Activated CD8-positive, alpha-beta memory T cell treated with anti-CD3 and anti-CD28 coated beads, Interleukin-2, amount 50 U/mL, for 48 hours (primary cell): ENCODE measurements around the gene CAMKMT.

ENCODE experiments used
- DNase-seq: peaks from one replicate; pipeline ENCODE4 v3.0.0-alpha.2; 2020

CAMKMT gene

GRCh38 chr2:44605511-44605910, 243.8 kb downstream of the CAMKMT start:
- no peak for DNase-seq

DNA sequence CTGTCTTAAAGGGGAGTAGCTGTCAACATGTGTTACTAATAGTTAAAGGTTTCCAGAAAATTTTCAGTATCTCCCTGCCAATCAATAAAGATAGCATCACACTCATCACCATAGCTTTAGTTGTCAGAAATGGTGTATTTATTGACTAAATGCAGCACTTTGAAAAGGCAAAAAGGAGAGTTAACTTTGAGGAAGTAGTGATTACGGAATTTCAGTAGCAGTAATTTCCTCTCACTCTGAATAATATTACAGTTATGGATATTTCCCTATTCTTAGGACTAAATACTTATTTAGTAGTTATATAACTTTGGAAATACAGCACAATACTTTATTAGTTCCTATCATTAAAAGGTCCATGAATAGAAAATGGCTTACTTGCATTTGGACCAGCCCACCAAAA, 250.5 kb downstream of the CAMKMT start:
- no peak for DNase-seq

DNA sequence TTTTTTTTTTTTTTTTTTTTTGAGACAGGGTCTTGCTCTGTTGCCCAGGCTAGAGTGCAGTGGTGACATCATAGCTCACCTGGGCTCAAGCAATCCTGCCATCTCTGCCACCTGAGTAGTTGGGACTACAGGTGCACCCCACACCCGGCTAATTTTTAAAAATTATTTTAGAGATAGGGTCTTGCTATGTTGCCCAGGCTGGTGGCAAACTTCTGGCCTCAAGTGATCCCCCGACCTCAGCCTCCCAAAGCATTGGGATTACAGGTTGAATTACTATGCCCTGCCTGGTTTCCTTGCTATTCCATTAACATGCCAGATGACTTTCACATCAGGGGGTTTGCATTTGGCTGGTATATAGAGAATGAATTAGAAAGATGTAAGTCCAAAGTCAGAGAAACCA, 253.2 kb downstream of the CAMKMT start:
- DNase-seq: no peak

DNA sequence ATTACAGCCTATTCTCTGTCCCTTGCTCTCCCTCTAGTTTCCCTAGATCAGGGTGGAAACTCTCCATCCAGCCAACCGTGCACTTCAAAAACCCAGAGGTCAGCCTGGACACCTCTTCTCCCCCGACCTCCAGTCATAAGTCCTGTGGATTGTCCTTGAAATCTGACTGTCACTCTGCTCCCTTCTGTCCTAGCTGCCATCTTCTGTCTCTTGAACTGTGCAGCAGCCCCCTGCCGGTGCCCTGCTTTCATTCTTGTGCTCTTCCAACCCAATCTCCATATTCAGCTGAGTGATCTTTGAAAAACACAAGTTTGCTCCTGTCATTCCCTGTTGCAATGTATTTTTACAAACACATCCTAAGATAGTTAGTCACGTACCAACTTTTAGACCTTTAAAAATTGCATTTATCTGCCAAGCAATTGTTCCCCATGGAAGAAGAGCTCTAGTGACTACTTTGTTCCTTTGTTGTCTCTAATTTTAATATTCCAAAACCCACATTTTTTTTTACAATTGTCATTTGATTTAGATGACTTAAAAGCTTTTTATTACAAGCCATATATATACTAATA, 254.3 kb downstream of the CAMKMT start:
- no peak for DNase-seq

- no peak for DNase-seq
These were observed 255.0 kb downstream of the CAMKMT start for GRCh38 chr2:44616667-44617155.

DNA sequence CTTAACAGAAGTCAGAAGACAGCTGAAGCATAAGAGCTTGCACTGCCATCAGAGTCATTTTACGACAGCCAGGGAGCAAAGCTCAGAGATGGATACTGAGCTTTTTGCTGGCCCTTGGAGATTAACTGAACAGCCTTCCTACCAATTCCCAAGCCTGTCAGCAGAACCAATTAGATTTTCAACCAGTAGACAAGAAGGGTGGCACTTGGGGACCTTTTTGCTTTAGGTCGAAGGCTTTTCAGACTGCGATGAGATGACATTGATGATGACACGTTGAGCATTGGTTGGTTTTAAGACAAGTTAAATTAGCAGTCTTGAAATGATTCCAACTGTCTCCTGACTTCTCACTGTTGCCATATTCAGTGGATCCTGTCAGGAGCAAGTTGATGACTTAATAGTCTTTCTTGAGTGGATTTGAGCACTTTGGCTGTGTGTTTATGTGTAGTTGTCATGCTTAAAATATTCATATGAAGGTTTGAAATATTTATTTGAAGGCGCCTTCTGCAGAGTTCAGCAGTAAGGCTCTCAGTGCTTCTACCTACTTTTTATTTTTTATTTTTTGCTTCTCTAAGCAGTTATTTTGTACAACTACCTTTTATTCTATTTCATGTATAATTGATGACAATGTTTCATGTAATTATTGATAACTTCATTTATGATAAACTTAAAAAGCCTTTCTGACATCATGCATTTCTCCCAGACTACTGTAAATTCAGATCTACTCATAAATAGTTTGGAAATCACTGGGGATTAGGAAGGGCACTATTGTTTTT, 256.7 kb downstream of the CAMKMT start:
- DNase-seq: no peak

- no peak for DNase-seq
These were observed 258.6 kb downstream of the CAMKMT start for GRCh38 chr2:44620189-44620990.

GRCh38 chr2:44623622-44624351, 262.0 kb downstream of the CAMKMT start:
- no peak for DNase-seq

DNA sequence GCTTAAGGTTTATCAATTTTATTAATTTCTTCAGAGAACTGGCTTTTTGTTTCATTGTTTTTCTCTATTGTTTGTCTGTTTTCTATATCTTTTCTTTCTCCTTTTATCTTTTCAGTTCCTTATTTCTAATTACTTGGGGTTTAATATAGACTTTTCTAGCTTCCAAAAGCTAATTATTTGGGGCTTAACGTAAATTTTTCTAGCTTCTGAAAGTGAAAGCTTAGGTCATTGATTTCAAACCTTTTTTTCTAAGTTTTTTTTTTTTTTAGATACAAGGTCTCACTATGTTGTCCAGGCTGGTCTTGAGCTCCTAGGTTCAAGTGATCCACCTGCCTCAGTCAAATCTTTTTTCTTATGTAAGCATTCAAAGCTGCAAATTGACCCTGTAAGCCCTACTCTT, 266.6 kb downstream of the CAMKMT start:
- DNase-seq: no peak

- DNase-seq: no peak
These were observed 271.4 kb downstream of the CAMKMT start for GRCh38 chr2:44632931-44633689.

DNA sequence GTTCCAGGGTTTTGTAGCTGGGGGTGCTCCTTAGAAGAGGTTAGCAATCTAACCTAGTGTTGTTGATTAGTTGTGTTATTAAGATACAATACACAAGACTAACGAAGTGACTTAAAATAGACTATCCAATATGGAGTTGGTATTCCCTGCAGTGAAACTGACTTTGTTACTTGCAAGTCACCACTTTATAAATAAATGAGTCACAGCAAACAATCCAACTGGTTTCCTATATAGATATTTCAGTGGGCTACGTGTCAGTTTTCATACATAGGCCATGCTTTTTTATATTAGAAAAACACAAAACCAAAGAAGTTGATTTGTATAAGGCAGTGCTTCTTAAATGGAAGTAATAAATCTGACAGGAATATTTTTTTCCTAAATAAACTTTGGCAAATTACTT, 274.0 kb downstream of the CAMKMT start:
- no peak for DNase-seq

DNA sequence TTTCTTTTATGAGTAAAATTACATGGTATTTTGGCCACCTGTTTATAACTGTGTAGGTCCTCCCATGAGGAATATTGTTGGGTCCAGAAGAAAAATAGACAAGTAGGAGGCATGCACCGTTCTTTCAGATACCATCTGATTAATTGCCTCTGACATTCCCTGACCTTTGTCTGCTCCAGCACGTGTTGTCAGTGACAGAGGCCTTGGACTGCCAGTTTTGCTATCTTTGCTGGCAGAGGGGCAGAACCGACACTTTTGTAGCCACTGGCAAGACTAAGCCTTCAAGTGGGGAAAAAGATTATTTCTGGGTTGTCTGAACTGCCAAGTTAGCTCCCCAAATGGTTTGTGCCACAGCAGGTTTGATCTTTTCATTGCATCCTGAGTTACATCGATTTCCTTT, 276.9 kb downstream of the CAMKMT start:
- DNase-seq: no peak

GRCh38 chr2:44639399-44639798, 277.7 kb downstream of the CAMKMT start:
- no peak for DNase-seq

GRCh38 chr2:44642123-44642857, 280.5 kb downstream of the CAMKMT start:
- DNase-seq: no peak

GRCh38 chr2:44645937-44646336, 284.2 kb downstream of the CAMKMT start:
- DNase-seq: no peak

- no peak for DNase-seq
These were observed 287.6 kb downstream of the CAMKMT start for GRCh38 chr2:44649381-44649780.

GRCh38 chr2:44650796-44651195, 289.0 kb downstream of the CAMKMT start:
- no peak for DNase-seq

GRCh38 chr2:44651974-44652373, 290.2 kb downstream of the CAMKMT start:
- DNase-seq: no peak

GRCh38 chr2:44652701-44653100, 291.0 kb downstream of the CAMKMT start:
- DNase-seq: no peak

DNA sequence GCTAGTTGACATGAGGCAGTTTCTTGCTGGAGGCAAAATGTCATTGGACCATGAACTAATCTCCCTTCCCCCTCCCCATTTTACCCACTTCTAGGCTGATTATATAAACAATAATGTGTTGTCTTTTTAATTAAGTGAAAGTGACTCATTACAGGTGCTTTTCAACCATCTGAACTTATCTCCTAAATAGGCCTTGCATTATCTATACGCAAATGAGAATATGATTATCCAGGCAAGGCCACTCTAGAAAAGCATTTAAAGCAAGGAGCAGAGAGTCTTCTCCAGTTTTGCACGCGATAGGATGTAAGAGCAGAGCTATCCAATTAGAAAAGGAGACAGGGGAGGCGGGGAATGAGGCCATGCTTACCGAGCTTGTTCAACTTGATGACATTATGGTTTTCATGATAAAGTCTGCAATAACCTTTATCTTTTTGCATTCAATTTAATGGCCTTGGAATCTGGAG, 293.7 kb downstream of the CAMKMT start:
- DNase-seq: no peak

GRCh38 chr2:44656460-44656859, 294.7 kb downstream of the CAMKMT start:
- no peak for DNase-seq
